T-helper 2 cell treated with Interferon-gamma antibody and Interleukin-4, amounts not matched to agents 5 μg/mL and 100 μg/mL, for 36 hours (primary cell): ENCODE results near the gene TMEM86A.
A peak's percentile ranks its signal among the peaks of the same experiment; 100 is the strongest.

Source experiments
- DNase-seq: peaks from one replicate; pipeline ENCODE4 v3.0.0; 2021; ENCODE audit warnings: low spot score
- H3K27ac Mint-ChIP-seq: one replicate; pipeline ENCODE4 v1.8.0; 2021; ENCODE audit warnings: mild to moderate bottlenecking, mixed read lengths
- H3K27me3 Mint-ChIP-seq: one replicate; pipeline ENCODE4 v1.8.0; 2021; ENCODE audit warnings: low read depth, mixed read lengths
- H3K36me3 Mint-ChIP-seq: one replicate; pipeline ENCODE4 v1.8.0; 2021; ENCODE audit warnings: low read depth, mixed read lengths
- H3K4me1 Mint-ChIP-seq: one replicate; pipeline ENCODE4 v1.8.0; 2021; ENCODE audit warnings: low read depth, mixed read lengths
- H3K4me3 Mint-ChIP-seq: one replicate; pipeline ENCODE4 v1.8.0; 2022; ENCODE audit warnings: mild to moderate bottlenecking, moderate library complexity, mixed read lengths
- H3K9me3 Mint-ChIP-seq: one replicate; pipeline ENCODE4 v1.8.0; 2021; ENCODE audit warnings: mixed read lengths

The TMEM86A gene

GRCh38 chr11:18723991-18724390, 25.4 kb downstream of the TMEM86A start:
- Mint-ChIP-seq H3K9me3 (no peaks in the 10 kb centered on the region), H3K36me3 (no peaks in the 10 kb centered on the region)

GRCh38 chr11:18726040-18726439, 27.5 kb downstream of the TMEM86A start, which contains the start of gene IGSF22:
TSS of gene IGSF22 (minus strand) at chr11:18726188. CDS start at chr11:18724236, 1,952 bp downstream.
- no peak within 1 kb of the TSS for H3K27ac Mint-ChIP-seq
- DNase-seq = no peak

More at GRCh38 chr11:18723991-18724390, 25.4 kb downstream of the TMEM86A start:
- peaks cover 6% of the 10 kb centered on the region for H3K4me1 Mint-ChIP-seq
- peaks cover 12% of the 10 kb centered on the region for H3K27me3 Mint-ChIP-seq
- no peak for DNase-seq
- no peak overlapping the region for H3K4me3 Mint-ChIP-seq
- no peak overlapping the region for H3K27ac Mint-ChIP-seq

GRCh38 chr11:18727479-18728236, 29.1 kb downstream of the TMEM86A start:
- H3K36me3 Mint-ChIP-seq = no peaks in the 10 kb centered on the region

More at GRCh38 chr11:18726040-18726439, 27.5 kb downstream of the TMEM86A start, which contains the start of gene IGSF22:
- H3K4me1 Mint-ChIP-seq = peaks cover 6% of the 10 kb centered on the region
- H3K4me3 Mint-ChIP-seq = no peak within 1 kb of the TSS
- H3K9me3 Mint-ChIP-seq = no peaks in the 10 kb centered on the region
- H3K27me3 Mint-ChIP-seq = peaks cover 10% of the 10 kb centered on the region
- no peaks in the 10 kb centered on the region for H3K36me3 Mint-ChIP-seq

GRCh38 chr11:18728658-18729057, 30.1 kb downstream of the TMEM86A start:
- peaks cover 5% of the 10 kb centered on the region for H3K27me3 Mint-ChIP-seq
- H3K4me1 Mint-ChIP-seq = no peaks in the 10 kb centered on the region
- H3K9me3 Mint-ChIP-seq = no peaks in the 10 kb centered on the region
- H3K4me3 Mint-ChIP-seq = no peak overlapping the region
- no peak for DNase-seq
- H3K36me3 Mint-ChIP-seq = no peaks in the 10 kb centered on the region
- no peak overlapping the region for H3K27ac Mint-ChIP-seq

More at GRCh38 chr11:18727479-18728236, 29.1 kb downstream of the TMEM86A start:
- Mint-ChIP-seq H3K27me3 (peaks cover 10% of the 10 kb centered on the region), H3K4me3 (no peak overlapping the region), H3K27ac (no peak overlapping the region), H3K9me3 (no peaks in the 10 kb centered on the region), H3K4me1 (no peaks in the 10 kb centered on the region)
- peak; percentile 16 for DNase-seq

- peaks cover 4% of the 10 kb centered on the region for H3K27me3 Mint-ChIP-seq
- H3K4me1 Mint-ChIP-seq = no peaks in the 10 kb centered on the region
- no peak for DNase-seq
- no peak overlapping the region for H3K27ac Mint-ChIP-seq
- H3K36me3 Mint-ChIP-seq = no peaks in the 10 kb centered on the region
- no peak overlapping the region for H3K4me3 Mint-ChIP-seq
- no peaks in the 10 kb centered on the region for H3K9me3 Mint-ChIP-seq
These were observed 30.8 kb downstream of the TMEM86A start for GRCh38 chr11:18729426-18729825.

GRCh38 chr11:18730020-18730419, 31.4 kb downstream of the TMEM86A start:
- no peaks in the 10 kb centered on the region for H3K36me3 Mint-ChIP-seq
- no peak overlapping the region for H3K4me3 Mint-ChIP-seq
- no peak for DNase-seq
- no peaks in the 10 kb centered on the region for H3K4me1 Mint-ChIP-seq
- peaks cover under 1% of the 10 kb centered on the region for H3K27me3 Mint-ChIP-seq
- H3K27ac Mint-ChIP-seq = no peak overlapping the region
- no peaks in the 10 kb centered on the region for H3K9me3 Mint-ChIP-seq

- peaks cover 4% of the 10 kb centered on the region for H3K27me3 Mint-ChIP-seq
- H3K27ac Mint-ChIP-seq = no peak overlapping the region
- no peak for DNase-seq
- H3K4me1 Mint-ChIP-seq = no peaks in the 10 kb centered on the region
- no peaks in the 10 kb centered on the region for H3K36me3 Mint-ChIP-seq
- H3K9me3 Mint-ChIP-seq = no peaks in the 10 kb centered on the region
- no peak overlapping the region for H3K4me3 Mint-ChIP-seq
These were observed 32.9 kb downstream of the TMEM86A start for GRCh38 chr11:18731441-18731840.

- Mint-ChIP-seq H3K9me3 (no peaks in the 10 kb centered on the region), H3K27ac (no peak overlapping the region), H3K4me3 (no peak overlapping the region), H3K4me1 (no peaks in the 10 kb centered on the region), H3K27me3 (peaks cover 4% of the 10 kb centered on the region), H3K36me3 (no peaks in the 10 kb centered on the region)
- peak; percentile 33 for DNase-seq
These were observed 33.6 kb downstream of the TMEM86A start for GRCh38 chr11:18731949-18732821.

- H3K9me3 Mint-ChIP-seq = no peaks in the 10 kb centered on the region
- no peak overlapping the region for H3K27ac Mint-ChIP-seq
- no peak overlapping the region for H3K4me3 Mint-ChIP-seq
- peaks cover 4% of the 10 kb centered on the region for H3K27me3 Mint-ChIP-seq
- no peaks in the 10 kb centered on the region for H3K36me3 Mint-ChIP-seq
- DNase-seq = no peak
- H3K4me1 Mint-ChIP-seq = no peaks in the 10 kb centered on the region
These were observed 34.6 kb downstream of the TMEM86A start for GRCh38 chr11:18733202-18733601.

- Mint-ChIP-seq H3K36me3 (no peaks in the 10 kb centered on the region), H3K27ac (no peak overlapping the region), H3K4me3 (no peak overlapping the region), H3K4me1 (no peaks in the 10 kb centered on the region), H3K9me3 (no peaks in the 10 kb centered on the region), H3K27me3 (peaks cover 6% of the 10 kb centered on the region)
- no peak for DNase-seq
These were observed 38.1 kb downstream of the TMEM86A start for GRCh38 chr11:18736590-18737148.

GRCh38 chr11:18737642-18738041, 39.1 kb downstream of the TMEM86A start:
- Mint-ChIP-seq H3K27me3 (peaks cover 6% of the 10 kb centered on the region), H3K27ac (no peak overlapping the region), H3K9me3 (no peaks in the 10 kb centered on the region), H3K4me1 (no peaks in the 10 kb centered on the region), H3K36me3 (no peaks in the 10 kb centered on the region), H3K4me3 (no peak overlapping the region)
- DNase-seq = no peak

GRCh38 chr11:18739685-18740084, 41.1 kb downstream of the TMEM86A start:
- no peak for DNase-seq
- no peaks in the 10 kb centered on the region for H3K36me3 Mint-ChIP-seq
- H3K27me3 Mint-ChIP-seq = peaks cover 6% of the 10 kb centered on the region
- H3K4me1 Mint-ChIP-seq = no peaks in the 10 kb centered on the region
- H3K27ac Mint-ChIP-seq = no peak overlapping the region
- H3K9me3 Mint-ChIP-seq = no peaks in the 10 kb centered on the region
- no peak overlapping the region for H3K4me3 Mint-ChIP-seq

GRCh38 chr11:18741783-18742182, 43.2 kb downstream of the TMEM86A start:
- Mint-ChIP-seq H3K9me3 (no peaks in the 10 kb centered on the region), H3K27ac (no peak overlapping the region), H3K36me3 (no peaks in the 10 kb centered on the region), H3K4me3 (no peak overlapping the region), H3K4me1 (no peaks in the 10 kb centered on the region), H3K27me3 (peaks cover 2% of the 10 kb centered on the region)
- no peak for DNase-seq

- Mint-ChIP-seq H3K4me3 (no peak overlapping the region), H3K36me3 (no peaks in the 10 kb centered on the region), H3K9me3 (no peaks in the 10 kb centered on the region), H3K4me1 (no peaks in the 10 kb centered on the region), H3K27me3 (peaks cover 2% of the 10 kb centered on the region), H3K27ac (no peak overlapping the region)
- no peak for DNase-seq
These were observed 44.8 kb downstream of the TMEM86A start for GRCh38 chr11:18743365-18743764.
